Activated gamma-delta T cell treated with Interleukin-2 at 50 U/mL for 16 hours (primary cell): ENCODE results near the gene ATP6V0E1.
A peak's percentile ranks its signal among the peaks of the same experiment; 100 is the strongest.

ENCODE experiments used
- DNase-seq: peaks from one replicate; pipeline ENCODE4 v3.0.0-alpha.2; 2020

ATP6V0E1 gene

DNA sequence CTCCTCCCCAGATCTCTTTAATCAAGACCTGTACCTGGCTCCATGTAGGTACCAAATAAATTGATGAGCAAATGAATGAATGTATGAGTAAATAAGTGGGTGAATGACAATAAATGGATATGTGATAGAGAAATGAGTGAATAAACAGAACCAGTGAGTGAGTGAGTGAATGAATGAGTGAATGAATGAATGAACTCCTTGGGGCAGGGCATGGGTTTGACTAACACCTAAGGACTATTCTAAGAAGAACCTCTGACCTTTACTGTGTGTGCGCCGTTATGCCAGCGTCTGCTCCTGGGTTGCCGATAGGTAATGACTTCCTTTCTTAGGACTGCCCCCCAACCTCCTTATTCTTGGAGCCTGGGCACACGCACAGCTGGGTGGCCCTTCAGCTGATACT is 26.1 kb upstream of the ATP6V0E1 start:
- DNase-seq: no peak

- peak; percentile 58 for DNase-seq
Observed at GRCh38 chr5:172958331-172959046, 25.1 kb upstream of the ATP6V0E1 start.

DNA sequence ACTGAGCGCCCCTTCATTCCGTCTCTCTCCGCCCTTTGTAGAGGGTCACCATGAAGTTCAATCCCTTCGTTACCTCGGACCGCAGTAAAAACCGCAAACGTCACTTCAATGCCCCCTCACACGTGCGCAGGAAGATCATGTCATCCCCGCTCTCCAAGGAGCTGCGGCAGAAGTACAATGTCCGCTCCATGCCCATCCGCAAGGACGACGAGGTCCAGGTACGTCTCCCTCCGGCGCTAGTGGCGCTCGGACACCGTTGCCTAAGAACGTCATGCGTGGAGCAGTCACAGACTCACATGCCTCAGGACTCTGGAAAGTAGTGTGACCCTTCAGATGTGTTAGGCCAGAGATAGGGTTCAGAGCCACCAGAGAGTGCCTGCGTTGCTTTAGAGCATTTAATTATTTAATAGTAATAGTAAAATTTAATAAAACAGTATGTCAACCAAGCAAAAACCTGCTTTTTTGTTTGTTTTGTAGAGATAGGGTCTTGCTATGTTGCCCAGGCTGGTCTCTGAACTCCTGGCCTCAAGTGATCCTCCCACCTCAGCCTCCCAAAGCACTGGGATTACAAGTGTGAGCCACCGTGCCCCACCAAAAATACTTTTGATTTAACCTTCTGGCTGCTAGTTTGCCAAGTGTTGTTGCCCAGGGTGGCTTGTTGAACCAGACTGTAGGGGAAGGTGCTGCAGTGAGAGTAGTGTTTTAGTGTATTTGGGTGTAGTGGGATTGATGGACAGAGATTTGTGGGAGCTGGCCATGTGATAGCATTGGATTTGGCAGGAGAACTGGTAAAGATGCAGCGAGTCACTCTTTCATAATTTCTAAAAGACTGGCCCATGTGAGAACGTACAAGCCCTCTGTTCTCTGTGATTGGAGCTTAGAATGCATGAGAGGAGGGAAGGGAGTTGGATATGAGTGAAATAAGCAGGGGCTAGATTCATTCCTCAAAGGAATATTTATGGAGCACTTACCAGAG is 23.5 kb upstream of the ATP6V0E1 start:
- no peak for DNase-seq

GRCh38 chr5:172969921-172970320 is 13.7 kb upstream of the ATP6V0E1 start:
- no peak for DNase-seq

DNA sequence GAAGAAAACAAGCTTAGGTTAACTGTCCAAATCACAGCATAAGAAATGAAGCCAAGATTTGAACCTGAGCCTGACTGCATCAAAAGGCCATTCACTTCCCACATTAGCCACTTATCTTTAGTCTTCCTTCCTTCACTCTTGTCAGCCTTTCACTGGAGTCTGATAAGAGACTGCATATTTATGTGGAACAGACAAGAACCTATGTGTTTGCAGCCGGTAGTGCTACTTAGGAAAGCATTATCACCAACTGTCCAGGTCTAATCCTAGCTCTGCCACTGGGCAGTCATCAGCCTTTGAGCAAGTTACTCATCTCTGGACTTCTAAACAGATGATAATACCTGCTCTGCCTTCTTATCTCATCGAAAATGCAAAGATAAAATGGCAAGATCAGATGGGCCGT is 12.1 kb upstream of the ATP6V0E1 start:
- no peak for DNase-seq

- DNase-seq: no peak
Observed at GRCh38 chr5:172972552-172972951, 11.0 kb upstream of the ATP6V0E1 start.

DNA sequence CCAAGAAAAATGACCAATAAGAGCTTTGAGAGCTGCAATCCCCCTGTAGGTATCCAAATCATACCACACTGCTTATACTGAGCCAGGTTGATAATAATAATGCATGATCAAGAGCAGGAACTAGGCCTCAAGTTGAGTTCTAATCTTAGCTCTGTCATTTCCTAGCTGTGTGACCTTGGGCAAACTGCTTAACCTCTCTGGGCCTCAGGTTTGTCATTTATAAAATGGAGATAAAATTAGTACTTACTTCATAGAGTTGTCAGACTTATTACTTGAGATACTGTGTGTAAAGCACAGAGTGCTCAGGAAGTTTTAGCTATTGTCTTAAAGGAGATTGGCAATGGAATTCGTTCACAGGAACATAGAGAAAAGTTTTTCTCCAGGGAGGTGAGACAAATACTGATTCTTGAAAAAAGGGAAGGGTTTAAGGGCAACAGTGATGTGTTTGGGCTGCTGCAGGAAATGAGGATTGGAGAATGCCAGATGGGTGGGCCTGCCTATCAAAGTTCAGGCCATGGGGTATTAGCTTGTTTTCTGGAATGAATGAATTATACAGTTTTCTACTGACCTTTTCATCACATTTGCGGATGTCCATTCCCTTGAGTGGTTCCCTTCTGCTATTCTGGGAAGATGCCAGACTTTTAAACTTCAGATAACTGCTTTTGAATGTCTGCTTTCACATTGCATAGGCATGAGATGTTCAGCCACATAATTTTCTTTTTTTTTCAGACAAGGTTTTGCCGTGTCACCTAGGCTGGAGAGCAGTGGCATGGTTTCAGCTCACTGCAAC is 10.2 kb upstream of the ATP6V0E1 start:
- DNase-seq: no peak

DNA sequence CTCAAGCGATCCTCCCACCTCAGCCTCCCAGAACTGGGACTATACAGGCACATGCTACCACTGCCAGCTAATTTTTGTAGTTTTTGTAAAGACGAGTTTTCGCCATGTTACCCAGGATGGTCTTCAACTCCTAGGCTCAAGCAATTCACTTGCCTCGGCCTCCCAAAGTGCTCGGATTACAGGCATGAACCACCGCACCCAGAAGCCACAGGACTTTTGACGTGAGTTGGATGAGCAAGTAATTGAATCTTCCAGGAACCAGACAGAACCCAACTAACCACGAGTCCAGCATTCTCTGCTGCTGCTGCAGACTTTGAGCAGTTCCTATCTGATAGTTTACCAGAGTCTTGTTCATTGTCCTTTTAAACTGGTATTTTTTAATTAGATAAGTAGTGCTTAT is 9.6 kb upstream of the ATP6V0E1 start:
- no peak for DNase-seq

DNA sequence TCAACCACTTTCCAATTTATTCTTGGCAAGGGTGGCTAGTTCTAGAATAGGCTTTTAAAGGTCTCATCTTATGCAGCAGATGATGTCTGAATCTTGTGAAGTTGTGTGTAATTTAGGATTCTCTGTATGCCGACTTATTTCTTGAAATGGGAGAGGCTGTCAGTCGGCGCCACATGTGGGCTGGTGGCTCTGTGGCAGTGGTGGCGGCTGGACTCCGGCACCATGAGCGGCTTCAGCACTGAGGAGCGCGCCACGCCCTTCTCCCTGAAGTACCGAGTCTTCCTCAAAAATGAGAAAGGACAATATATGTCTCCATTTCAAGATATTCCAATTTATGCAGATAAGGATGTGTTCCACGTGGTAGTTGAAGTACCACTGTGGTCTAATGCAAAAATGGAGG is 8.3 kb upstream of the ATP6V0E1 start:
- DNase-seq: no peak

- no peak for DNase-seq
Observed at GRCh38 chr5:172979778-172980177, 3.8 kb upstream of the ATP6V0E1 start.

- DNase-seq: no peak
Observed at GRCh38 chr5:172981931-172982330, 1.6 kb upstream of the ATP6V0E1 start.

GRCh38 chr5:172984244-172984953 is 828 bp downstream of the ATP6V0E1 start:
- DNase-seq: peak; percentile 61

DNA sequence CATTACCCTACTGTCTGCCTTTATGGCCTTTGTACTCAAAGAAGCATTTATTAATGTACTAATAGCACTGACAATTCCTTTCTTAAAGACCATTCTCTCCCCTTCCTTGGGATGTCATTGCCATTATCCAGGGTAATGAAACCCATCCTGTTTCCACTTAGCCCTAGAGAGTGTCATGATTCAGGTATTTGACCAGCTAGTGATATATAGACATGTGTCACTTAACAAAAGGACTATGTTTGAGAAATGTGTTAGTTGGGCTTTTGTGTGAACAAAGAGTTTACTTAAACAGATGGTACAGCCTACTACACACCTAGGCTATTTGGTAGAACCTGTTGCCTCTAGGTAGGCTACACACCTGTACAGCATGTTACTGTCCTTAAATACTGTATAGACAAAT is 2.0 kb downstream of the ATP6V0E1 start:
- no peak for DNase-seq

GRCh38 chr5:172988276-172988675 is 4.7 kb downstream of the ATP6V0E1 start:
- DNase-seq: no peak

GRCh38 chr5:172990776-172991175 is 7.2 kb downstream of the ATP6V0E1 start:
- DNase-seq: no peak

DNA sequence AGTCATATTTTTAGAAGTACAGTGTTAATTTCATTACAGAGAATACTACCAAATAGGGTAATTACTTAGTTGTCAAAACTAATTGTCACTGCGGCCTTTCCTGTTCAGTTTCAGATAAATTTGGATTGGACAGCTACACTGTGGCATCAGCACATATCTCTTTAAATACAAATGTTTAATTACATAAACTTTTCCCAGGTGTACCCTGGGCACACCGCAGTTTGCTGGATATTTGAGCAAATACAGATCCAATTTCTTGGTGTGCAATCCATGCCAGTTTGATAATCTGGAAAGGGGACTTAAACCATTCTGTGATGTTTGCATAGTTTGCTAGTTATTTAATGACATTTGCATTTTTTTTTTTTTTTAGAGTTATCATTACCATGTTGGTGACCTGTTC is 10.8 kb downstream of the ATP6V0E1 start:
- DNase-seq: no peak

DNA sequence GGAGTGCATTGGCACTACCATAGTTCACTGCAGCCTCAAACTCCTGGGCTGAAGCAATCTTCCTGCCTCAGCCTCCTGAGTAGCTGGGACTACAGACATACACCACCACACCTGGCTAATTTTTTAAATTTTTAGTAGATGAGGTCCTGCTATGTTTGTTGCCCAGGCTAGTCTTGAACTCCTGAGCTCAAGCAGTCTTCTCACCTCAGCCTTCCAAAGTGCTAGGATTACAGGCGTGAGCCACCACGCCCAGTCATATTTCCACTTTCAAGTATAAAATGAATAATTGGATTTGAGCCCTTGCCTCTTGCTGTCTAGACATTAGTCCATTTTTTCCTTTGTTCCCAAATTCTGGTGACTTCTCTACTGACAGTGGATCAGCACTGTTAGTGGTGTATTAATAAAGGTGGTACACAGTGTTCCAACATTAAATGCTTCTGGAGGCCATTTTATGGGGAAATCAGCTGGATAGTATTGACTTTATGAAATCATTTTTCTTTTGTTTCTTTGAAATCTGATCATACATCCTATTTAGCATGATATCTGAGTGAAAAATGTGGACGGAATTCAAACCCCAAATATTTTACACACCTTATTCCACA is 15.9 kb downstream of the ATP6V0E1 start:
- no peak for DNase-seq

GRCh38 chr5:172999974-173000373 is 16.4 kb downstream of the ATP6V0E1 start:
- DNase-seq: no peak

GRCh38 chr5:173001229-173001841 is 17.8 kb downstream of the ATP6V0E1 start:
- peak; percentile 12 for DNase-seq

DNA sequence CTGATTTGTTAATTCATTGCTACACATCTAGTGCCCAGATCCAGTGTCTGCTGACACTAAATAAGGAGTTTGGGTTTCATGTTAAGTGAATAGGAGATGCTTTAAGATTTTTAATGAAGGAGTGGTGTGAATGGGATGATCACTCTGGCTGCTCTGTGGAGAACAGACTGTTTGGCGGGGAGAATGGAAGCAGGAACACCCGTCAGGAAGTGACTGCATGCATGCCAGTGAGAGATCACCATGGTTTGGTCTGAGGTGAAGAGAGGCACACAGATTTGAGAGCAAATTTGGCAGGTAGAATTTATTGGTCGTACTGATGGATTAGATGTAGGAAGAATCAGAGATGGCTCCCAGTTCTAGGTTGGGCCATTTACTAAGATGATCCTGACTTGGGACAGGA is 19.8 kb downstream of the ATP6V0E1 start:
- no peak for DNase-seq

DNA sequence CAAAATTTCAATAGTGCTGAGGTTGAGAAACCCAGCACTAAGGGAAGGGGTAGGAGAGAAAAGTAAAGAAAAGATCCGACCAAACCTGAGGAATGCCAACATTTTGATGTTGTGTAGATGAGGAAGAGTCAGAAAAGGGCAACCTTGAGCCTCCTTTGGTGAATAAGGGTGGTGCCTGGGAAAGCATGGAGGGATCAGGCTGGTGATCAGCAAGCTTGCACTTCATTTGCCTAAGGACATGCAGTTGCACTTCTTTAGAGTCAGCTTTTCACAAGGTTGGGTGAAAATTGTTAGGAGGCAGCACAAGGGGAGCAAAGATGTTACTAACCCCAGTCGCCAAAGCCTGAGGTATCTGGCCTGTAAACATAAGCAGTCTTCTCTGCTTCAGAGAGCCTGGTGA is 20.4 kb downstream of the ATP6V0E1 start:
- no peak for DNase-seq

DNA sequence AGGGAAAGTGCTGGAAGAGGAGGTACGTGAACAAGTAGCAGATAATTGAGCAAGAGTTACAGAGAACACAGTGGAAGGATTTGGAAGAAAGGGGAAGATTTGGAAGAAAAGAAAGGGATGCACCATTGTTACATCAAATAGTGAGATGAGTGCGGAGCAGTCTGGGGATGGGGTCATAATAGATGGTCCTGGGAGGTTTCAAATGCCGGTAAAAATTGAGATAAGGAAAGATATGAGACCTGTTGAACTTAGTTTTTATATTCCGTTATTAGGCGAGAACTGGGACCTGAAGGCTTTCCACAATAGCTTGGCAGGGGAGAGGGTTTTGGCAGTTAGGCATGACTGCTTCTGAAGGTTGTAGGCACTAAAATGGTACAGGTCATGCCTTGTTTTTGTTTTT is 20.9 kb downstream of the ATP6V0E1 start:
- no peak for DNase-seq
